DND-41 (cell line): ENCODE data around the gene BIRC3.

ENCODE experiments used
- ATAC-seq: fragments of 200-7000 bp; cut with Tn5 transposase; 3 replicates; pipeline ENCODE4 v1.9.1; 2021; ENCODE audit warnings: low read depth; ENCODE audit not compliant: insufficient read depth
- DNase-seq: peaks from one replicate; pipeline ENCODE4 v3.0.0-alpha.2; 2020
- H2AFZ ChIP-seq: 2 replicates; pipeline ENCODE4 v1.6.0; 2012; ENCODE audit warnings: low read depth, low read length
- H3K27ac ChIP-seq: 2 replicates; pipeline ENCODE4 v1.5.1; 2012; ENCODE audit warnings: low read length, inconsistent platforms
- H3K27me3 ChIP-seq: fragments of 200-600 bp; sonication (generic); 2 replicates; pipeline ENCODE4 v1.6.0; 2012; ENCODE audit warnings: low read length, mild to moderate bottlenecking, inconsistent platforms; ENCODE audit not compliant: insufficient read depth, poor library complexity
- H3K36me3 ChIP-seq: 2 replicates; pipeline ENCODE4 v1.5.1; 2012; ENCODE audit warnings: low read length, inconsistent platforms; ENCODE audit not compliant: insufficient read depth
- H3K4me1 ChIP-seq: 2 replicates; pipeline ENCODE4 v1.5.1; 2012; ENCODE audit warnings: mild to moderate bottlenecking, low read length; ENCODE audit not compliant: insufficient read depth
- H3K4me2 ChIP-seq: 2 replicates; pipeline ENCODE4 v1.6.0; 2012; ENCODE audit warnings: mild to moderate bottlenecking, moderate library complexity, low read length, inconsistent platforms; ENCODE audit not compliant: insufficient read depth
- H3K4me3 ChIP-seq, 2 experiments: fragments of 200-600 bp in 1 of 2; shearing (Covaris generic) in 1 of 2; 2 replicates each; pipeline ENCODE4 v1.5.1; 2012 to 2016; ENCODE audit warnings: inconsistent platforms in 2 of 2, low read length in 2 of 2, mild to moderate bottlenecking in 2 of 2, low read depth in 1 of 2, moderate library complexity in 1 of 2
- H3K79me2 ChIP-seq: 2 replicates; pipeline ENCODE4 v1.6.0; 2012; ENCODE audit warnings: low read length, inconsistent platforms; ENCODE audit not compliant: insufficient read depth
- H3K9ac ChIP-seq: 2 replicates; pipeline ENCODE4 v1.6.0; 2012; ENCODE audit warnings: low read depth, mild to moderate bottlenecking, inconsistent platforms, low read length, moderate library complexity
- H3K9me3 ChIP-seq: 2 replicates; pipeline ENCODE4 v1.5.1; 2012; ENCODE audit warnings: low read length, moderate library complexity, mild to moderate bottlenecking, inconsistent platforms; ENCODE audit not compliant: insufficient read depth, severe bottlenecking
- H4K20me1 ChIP-seq: 2 replicates; pipeline ENCODE4 v1.6.0; 2012; ENCODE audit warnings: low read length; ENCODE audit not compliant: insufficient read depth
- EZH2 ChIP-seq: IDR thresholded peaks from 3 replicates; pipeline ENCODE4 v1.6.1; 2012; ENCODE audit warnings: borderline replicate concordance, low read depth, mild to moderate bottlenecking, moderate library complexity, low read length, inconsistent platforms; ENCODE audit not compliant: severe bottlenecking
- TF ChIP-seq, protein P1 (sequence below): IDR thresholded peaks from 2 replicates; pipeline ENCODE4 v1.5.1; 2012; ENCODE audit warnings: borderline replicate concordance, low read length, moderate library complexity, mild to moderate bottlenecking; ENCODE audit not compliant: poor library complexity, severe bottlenecking; ENCODE audit errors: extremely low read depth

Gene BIRC3

DNA sequence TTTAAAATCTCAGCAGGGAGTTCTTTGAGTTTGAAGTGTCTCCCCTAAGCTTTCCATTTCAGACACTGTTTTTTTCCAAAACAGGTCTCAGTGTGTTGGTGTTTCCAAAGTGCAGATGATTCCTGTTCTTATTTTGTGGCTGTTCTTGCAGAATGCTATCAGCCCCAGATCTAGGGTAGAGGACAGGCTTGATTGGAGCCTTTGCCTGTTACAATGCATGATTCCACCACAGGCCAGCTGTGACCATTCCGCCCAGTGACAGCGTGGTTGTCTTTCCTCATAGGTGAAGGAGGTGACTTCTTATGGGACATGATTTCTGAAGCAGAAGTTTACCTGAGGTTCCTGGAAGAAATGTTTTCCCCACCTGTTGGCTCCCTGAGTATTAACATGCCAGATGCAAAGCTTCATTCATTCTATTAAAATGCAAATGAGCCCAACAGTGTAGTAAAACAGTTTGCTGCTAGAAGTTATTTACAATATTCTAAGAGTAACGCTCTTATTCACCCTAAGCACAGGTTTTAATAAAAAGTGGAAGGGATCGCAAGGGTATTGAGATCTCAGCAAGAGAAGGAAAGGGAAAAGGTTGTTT lies 36.9 kb upstream of the BIRC3 start:
- TF ChIP-seq, protein P1, sequence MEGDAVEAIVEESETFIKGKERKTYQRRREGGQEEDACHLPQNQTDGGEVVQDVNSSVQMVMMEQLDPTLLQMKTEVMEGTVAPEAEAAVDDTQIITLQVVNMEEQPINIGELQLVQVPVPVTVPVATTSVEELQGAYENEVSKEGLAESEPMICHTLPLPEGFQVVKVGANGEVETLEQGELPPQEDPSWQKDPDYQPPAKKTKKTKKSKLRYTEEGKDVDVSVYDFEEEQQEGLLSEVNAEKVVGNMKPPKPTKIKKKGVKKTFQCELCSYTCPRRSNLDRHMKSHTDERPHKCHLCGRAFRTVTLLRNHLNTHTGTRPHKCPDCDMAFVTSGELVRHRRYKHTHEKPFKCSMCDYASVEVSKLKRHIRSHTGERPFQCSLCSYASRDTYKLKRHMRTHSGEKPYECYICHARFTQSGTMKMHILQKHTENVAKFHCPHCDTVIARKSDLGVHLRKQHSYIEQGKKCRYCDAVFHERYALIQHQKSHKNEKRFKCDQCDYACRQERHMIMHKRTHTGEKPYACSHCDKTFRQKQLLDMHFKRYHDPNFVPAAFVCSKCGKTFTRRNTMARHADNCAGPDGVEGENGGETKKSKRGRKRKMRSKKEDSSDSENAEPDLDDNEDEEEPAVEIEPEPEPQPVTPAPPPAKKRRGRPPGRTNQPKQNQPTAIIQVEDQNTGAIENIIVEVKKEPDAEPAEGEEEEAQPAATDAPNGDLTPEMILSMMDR: no peak
- no peak for TF ChIP-seq EZH2
- ATAC-seq (no peak), DNase-seq (no peak)
- Histone ChIP-seq H3K79me2 (no peaks in the 10 kb centered on the region), H4K20me1 (no peaks in the 10 kb centered on the region), H3K36me3 (no peaks in the 10 kb centered on the region), H3K9me3 (no peaks in the 10 kb centered on the region), H3K4me3 (no peak overlapping the region), H3K4me1 (no peaks in the 10 kb centered on the region), H3K27me3 (no peaks in the 10 kb centered on the region), H3K9ac (no peak overlapping the region), H2AFZ (no peak overlapping the region), H3K27ac (no peak overlapping the region), H3K4me2 (no peak overlapping the region)

DNA sequence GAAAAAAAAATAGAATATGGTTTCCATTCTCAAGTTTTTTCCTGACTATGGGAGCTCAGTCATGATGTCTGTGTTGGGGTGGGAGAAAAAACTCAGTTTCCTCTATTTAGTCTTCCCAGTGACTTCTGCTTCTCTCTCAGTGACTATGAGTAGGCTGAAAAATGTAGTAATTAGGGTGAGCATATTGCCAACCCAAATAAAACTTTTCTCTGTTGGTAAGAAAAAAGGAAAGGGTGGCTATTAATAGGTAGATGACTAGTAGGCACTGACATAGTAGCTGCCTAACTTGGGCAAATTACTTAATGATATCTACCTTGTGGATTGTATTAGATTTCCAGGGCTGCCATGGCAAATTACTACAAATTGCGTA lies 34.2 kb upstream of the BIRC3 start:
- no peak for DNase-seq
- H3K27me3 ChIP-seq: no peaks in the 10 kb centered on the region
- H3K4me3 ChIP-seq: no peak overlapping the region
- H2AFZ ChIP-seq: no peak overlapping the region
- peaks cover 6% of the 10 kb centered on the region for H3K4me1 ChIP-seq
- no peaks in the 10 kb centered on the region for H3K36me3 ChIP-seq
- no peak overlapping the region for H3K9ac ChIP-seq
- H3K27ac ChIP-seq: no peak overlapping the region
- TF ChIP-seq EZH2: no peak
- TF ChIP-seq, protein P1: no peak
- no peak for ATAC-seq
- no peaks in the 10 kb centered on the region for H3K79me2 ChIP-seq
- no peaks in the 10 kb centered on the region for H4K20me1 ChIP-seq
- no peak overlapping the region for H3K4me2 ChIP-seq
- no peaks in the 10 kb centered on the region for H3K9me3 ChIP-seq

DNA sequence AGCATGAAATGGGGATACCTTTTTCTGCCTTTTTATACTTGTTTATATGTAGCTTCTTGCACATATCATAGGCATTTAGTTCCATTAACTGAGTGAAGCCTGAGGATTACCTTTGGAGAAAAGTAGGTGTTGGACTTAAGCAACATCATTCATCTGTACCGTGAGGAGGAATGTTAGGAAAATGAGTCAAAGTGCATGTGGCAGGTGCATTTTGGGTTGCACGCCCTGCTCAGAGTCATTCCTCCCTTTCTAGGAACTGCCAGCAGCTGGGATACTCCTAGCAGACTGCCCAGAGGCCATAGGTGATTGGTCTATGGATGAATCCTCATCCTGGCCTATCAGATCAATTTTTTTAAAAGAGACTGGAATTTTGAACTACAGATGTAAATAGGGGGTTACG lies 33.3 kb upstream of the BIRC3 start:
- ATAC-seq (no peak), DNase-seq (no peak)
- Histone ChIP-seq H3K79me2 (no peaks in the 10 kb centered on the region), H2AFZ (no peak overlapping the region), H3K9ac (no peak overlapping the region), H3K36me3 (no peaks in the 10 kb centered on the region), H3K4me1 (peaks cover 15% of the 10 kb centered on the region), H3K27ac (no peak overlapping the region), H3K4me2 (no peak overlapping the region), H4K20me1 (no peaks in the 10 kb centered on the region), H3K27me3 (no peaks in the 10 kb centered on the region), H3K9me3 (no peaks in the 10 kb centered on the region), H3K4me3 (no peak overlapping the region)
- TF ChIP-seq EZH2: no peak
- TF ChIP-seq, protein P1: no peak

DNA sequence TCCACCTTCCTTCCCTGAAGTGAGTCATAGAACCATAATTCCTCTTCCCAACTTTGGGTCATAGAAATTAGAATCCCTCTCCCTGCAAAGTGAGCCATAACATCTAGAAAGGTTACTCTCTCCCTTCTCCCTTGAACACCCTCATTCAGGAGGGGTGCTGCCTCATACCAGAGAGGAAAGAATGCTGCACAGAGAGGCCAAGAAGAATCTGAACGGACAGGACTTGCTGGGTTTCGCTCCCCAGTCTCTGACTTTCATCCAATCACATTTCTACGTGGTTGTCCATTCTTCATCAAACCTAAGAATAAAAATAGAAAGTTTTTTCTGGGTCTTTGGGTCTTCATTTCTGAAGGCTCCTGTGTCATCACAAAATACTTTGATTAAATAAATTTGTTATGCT lies 31.0 kb upstream of the BIRC3 start:
- Histone ChIP-seq H3K79me2 (no peaks in the 10 kb centered on the region), H3K27me3 (no peaks in the 10 kb centered on the region), H3K9me3 (no peaks in the 10 kb centered on the region), H4K20me1 (no peaks in the 10 kb centered on the region), H3K9ac (no peak overlapping the region), H2AFZ (0 out of 2 replicates have a peak overlapping the region, but pooled peaks have one; percentile 36), H3K4me2 (no peak overlapping the region), H3K4me3 (no peak overlapping the region), H3K36me3 (no peaks in the 10 kb centered on the region), H3K27ac (no peak overlapping the region), H3K4me1 (peaks cover 33% of the 10 kb centered on the region)
- TF ChIP-seq EZH2: no peak
- TF ChIP-seq, protein P1: no peak
- DNase-seq (no peak), ATAC-seq (no peak)
